H9 (cell line): ENCODE results near the gene ZNF428. TPM values are rescaled to one million over a fixed set of nuclear protein-coding genes. Genes with fewer than 3 reads are reported as not detected.

Source experiments
- DNase-seq: peaks from one replicate; pipeline ENCODE4 v3.0.0-alpha.2; 2017
- H2AFZ ChIP-seq: one replicate; pipeline ENCODE4 v1.6.1; 2013; ENCODE audit warnings: mild to moderate bottlenecking, low read length, control low read depth, moderate library complexity
- H2AK5ac ChIP-seq: 2 replicates; pipeline ENCODE4 v1.6.1; 2013; ENCODE audit warnings: low read length, control low read depth, mixed read lengths; ENCODE audit not compliant: insufficient read length
- H2BK120ac ChIP-seq: one replicate; pipeline ENCODE4 v1.6.1; 2013; ENCODE audit warnings: low read depth, mild to moderate bottlenecking, low read length, control low read depth, inconsistent platforms; ENCODE audit not compliant: poor library complexity, severe bottlenecking
- H2BK12ac ChIP-seq: 2 replicates; pipeline ENCODE4 v1.6.1; 2013; ENCODE audit warnings: low read length, control low read depth, mixed read lengths, low read depth; ENCODE audit not compliant: insufficient read length
- H2BK15ac ChIP-seq: 2 replicates; pipeline ENCODE4 v1.6.1; 2013; ENCODE audit warnings: low read depth, low read length, control low read depth
- H2BK20ac ChIP-seq: one replicate; pipeline ENCODE4 v1.6.1; 2013; ENCODE audit warnings: low read depth, mild to moderate bottlenecking, low read length, control low read depth, inconsistent platforms; ENCODE audit not compliant: poor library complexity, severe bottlenecking
- H2BK5ac ChIP-seq: 2 replicates; pipeline ENCODE4 v1.6.1; 2013; ENCODE audit warnings: low read length, control low read depth, mixed read lengths; ENCODE audit not compliant: insufficient read length
- H3K14ac ChIP-seq: 2 replicates; pipeline ENCODE4 v1.6.1; 2013; ENCODE audit warnings: low read length, control low read depth; ENCODE audit not compliant: insufficient read depth
- H3K18ac ChIP-seq: 2 replicates; pipeline ENCODE4 v1.6.1; 2013; ENCODE audit warnings: low read depth, mild to moderate bottlenecking, mixed read lengths, low read length, control low read depth; ENCODE audit not compliant: insufficient read length
- H3K23ac ChIP-seq: 2 replicates; pipeline ENCODE4 v1.6.1; 2013; ENCODE audit warnings: low read length, control low read depth, mixed read lengths, low read depth; ENCODE audit not compliant: insufficient read length
- H3K23me2 ChIP-seq: 2 replicates; pipeline ENCODE4 v1.6.1; 2013; ENCODE audit warnings: low read depth, mild to moderate bottlenecking, mixed read lengths, low read length, control low read depth; ENCODE audit not compliant: insufficient read length, poor library complexity, severe bottlenecking
- H3K27ac ChIP-seq: 2 replicates; pipeline ENCODE4 v1.5.1; 2013; ENCODE audit warnings: low read length, control low read depth, mixed read lengths, low read depth; ENCODE audit not compliant: insufficient read length
- H3K27me3 ChIP-seq: 2 replicates; pipeline ENCODE4 v1.6.1; 2013; ENCODE audit warnings: low read length, control low read depth, inconsistent platforms; ENCODE audit not compliant: insufficient read depth
- H3K4ac ChIP-seq: 2 replicates; pipeline ENCODE4 v1.6.1; 2013; ENCODE audit warnings: low read depth, mild to moderate bottlenecking, control low read depth, inconsistent platforms, low read length, moderate library complexity
- H3K4me1 ChIP-seq: 2 replicates; pipeline ENCODE4 v1.6.1; 2013; ENCODE audit warnings: low read length, control low read depth, inconsistent platforms; ENCODE audit not compliant: insufficient read depth
- H3K4me2 ChIP-seq: 2 replicates; pipeline ENCODE4 v1.6.1; 2013; ENCODE audit warnings: low read length, control low read depth, mixed read lengths; ENCODE audit not compliant: insufficient read length, insufficient read depth
- H3K56ac ChIP-seq: 2 replicates; pipeline ENCODE4 v1.6.1; 2013; ENCODE audit warnings: low read depth, mild to moderate bottlenecking, mixed read lengths, low read length, control low read depth; ENCODE audit not compliant: insufficient read length
- H3K79me1 ChIP-seq: 2 replicates; pipeline ENCODE4 v1.6.1; 2013; ENCODE audit warnings: low read depth, mild to moderate bottlenecking, moderate library complexity, low read length, control low read depth, inconsistent platforms; ENCODE audit not compliant: insufficient read depth, poor library complexity, severe bottlenecking
- H3K79me2 ChIP-seq: 2 replicates; pipeline ENCODE4 v1.6.1; 2013; ENCODE audit warnings: low read length, control low read depth, inconsistent platforms; ENCODE audit not compliant: insufficient read depth
- H3K9ac ChIP-seq: 2 replicates; pipeline ENCODE4 v1.6.1; 2013; ENCODE audit warnings: low read length, control low read depth, mixed read lengths; ENCODE audit not compliant: insufficient read length; ENCODE audit errors: extremely low read depth
- H3K9me3 ChIP-seq: one replicate; pipeline ENCODE4 v1.6.1; 2013; ENCODE audit warnings: low read depth, low read length, inconsistent platforms; ENCODE audit not compliant: control insufficient read depth
- H3T11ph ChIP-seq: one replicate; pipeline ENCODE4 v1.6.1; 2013; ENCODE audit warnings: mild to moderate bottlenecking, low read length, control low read depth, inconsistent platforms
- H4K20me1 ChIP-seq: one replicate; pipeline ENCODE4 v1.6.1; 2013; ENCODE audit not compliant: control insufficient read depth, insufficient read length, insufficient read depth
- H4K5ac ChIP-seq: 2 replicates; pipeline ENCODE4 v1.6.1; 2013; ENCODE audit warnings: low read depth, mild to moderate bottlenecking, mixed read lengths, low read length, control low read depth; ENCODE audit not compliant: insufficient read length
- H4K8ac ChIP-seq: replicated peaks from 2 replicates; pipeline ENCODE4 v1.6.1; 2013; ENCODE audit warnings: low read length, control low read depth, mixed read lengths, low read depth; ENCODE audit not compliant: insufficient read length
- H4K91ac ChIP-seq: 2 replicates; pipeline ENCODE4 v1.6.1; 2013; ENCODE audit warnings: low read depth, mild to moderate bottlenecking, moderate library complexity, mixed read lengths, low read length, control low read depth; ENCODE audit not compliant: insufficient read length
- H3K27ac Mint-ChIP-seq, 3 experiments: 2 replicates in 2 of 3; 3 replicates in 1 of 3; pipeline ENCODE4 v1.8.0; 2020 to 2021; ENCODE audit warnings: mixed read lengths in 3 of 3, mild to moderate bottlenecking in 1 of 3, moderate library complexity in 1 of 3
- H3K27me3 Mint-ChIP-seq: 2 replicates; pipeline ENCODE4 v1.8.0; 2021; ENCODE audit warnings: low read depth, mild to moderate bottlenecking, moderate library complexity, mixed read lengths
- H3K36me3 Mint-ChIP-seq, 3 experiments: 2 replicates in 2 of 3; 3 replicates in 1 of 3; pipeline ENCODE4 v1.8.0; 2020 to 2021; ENCODE audit warnings: low read depth in 3 of 3, mixed read lengths in 3 of 3; ENCODE audit not compliant: insufficient read depth in 1 of 3
- H3K4me1 Mint-ChIP-seq, 2 experiments: 2 replicates each; pipeline ENCODE4 v1.8.0; 2020; ENCODE audit warnings: mixed read lengths in 2 of 2
- H3K4me3 Mint-ChIP-seq, 2 experiments: 2 replicates in 1 of 2; 3 replicates in 1 of 2; pipeline ENCODE4 v1.8.0; 2020 to 2021; ENCODE audit warnings: mild to moderate bottlenecking in 2 of 2, mixed read lengths in 2 of 2, moderate library complexity in 1 of 2
- H3K9me3 Mint-ChIP-seq, 2 experiments: 2 replicates in 1 of 2; 3 replicates in 1 of 2; pipeline ENCODE4 v1.8.0; 2020; ENCODE audit warnings: mild to moderate bottlenecking in 2 of 2, mixed read lengths in 2 of 2, moderate library complexity in 1 of 2
- WGBS: extraction: QIAGEN DNeasy Blood & Tissue Kit; methylation state at CpG from one replicate; pipeline ENCODE4 v1.1.7; 2013; ENCODE audit warnings: missing lambda C conversion rate, low lambda C conversion rate, mixed read lengths; ENCODE audit not compliant: insufficient read length; ENCODE audit errors: extremely low coverage; 5-methylcytosine and 5-hydroxymethylcytosine counted together
- total RNA-seq: library from RNA; stranded (reverse); gene quantifications from 2 replicates; pipeline ENCODE4 v1.2.1, GENCODE V29; 2021
- TF ChIP-seq, protein P1 (sequence below): fragments of 200-600 bp; sonication (generic); conservative IDR thresholded peaks from 3 replicates; pipeline ENCODE4 v1.8.0; 2021; ENCODE audit warnings: antibody characterized with exemption, mild to moderate bottlenecking

The ZNF428 gene
- total RNA-seq, 1 experiment from 2014 or later: 30.3 TPM

GRCh38 chr19:43599635-43600295, 19.7 kb downstream of the ZNF428 start:
- Histone ChIP-seq H2BK15ac (no peak overlapping the region), H2BK5ac (no peak overlapping the region), H3K27me3 (no peaks in the 10 kb centered on the region), H3K27ac (no peak overlapping the region), H3K9ac (no peak overlapping the region), H4K20me1 (no peaks in the 10 kb centered on the region), H3K4me2 (no peak overlapping the region), H3K4me1 (0 out of 2 replicates have a peak, but pooled peaks cover 3% of the 10 kb centered on the region), H3K56ac (no peak overlapping the region), H3K18ac (no peak overlapping the region), H3K4ac (no peak overlapping the region), H2AFZ (no peak overlapping the region), H4K5ac (no peak overlapping the region), H3K14ac (no peak overlapping the region), H3T11ph (no peak overlapping the region), H3K79me1 (no peaks in the 10 kb centered on the region), H2BK20ac (no peak overlapping the region), H3K9me3 (no peaks in the 10 kb centered on the region), H3K23me2 (peaks cover 18% of the 10 kb centered on the region), H2BK12ac (no peak overlapping the region), H3K79me2 (peaks cover 4% of the 10 kb centered on the region; the same call in 1 of the 2 replicates), H4K91ac (no peak overlapping the region), H3K23ac (no peak overlapping the region), H2AK5ac (no peak overlapping the region), H4K8ac (no peak overlapping the region), H2BK120ac (no peak overlapping the region)
- WGBS: no CpG with 5 or more reads among the region's 4 CpGs
- TF ChIP-seq, protein P1, sequence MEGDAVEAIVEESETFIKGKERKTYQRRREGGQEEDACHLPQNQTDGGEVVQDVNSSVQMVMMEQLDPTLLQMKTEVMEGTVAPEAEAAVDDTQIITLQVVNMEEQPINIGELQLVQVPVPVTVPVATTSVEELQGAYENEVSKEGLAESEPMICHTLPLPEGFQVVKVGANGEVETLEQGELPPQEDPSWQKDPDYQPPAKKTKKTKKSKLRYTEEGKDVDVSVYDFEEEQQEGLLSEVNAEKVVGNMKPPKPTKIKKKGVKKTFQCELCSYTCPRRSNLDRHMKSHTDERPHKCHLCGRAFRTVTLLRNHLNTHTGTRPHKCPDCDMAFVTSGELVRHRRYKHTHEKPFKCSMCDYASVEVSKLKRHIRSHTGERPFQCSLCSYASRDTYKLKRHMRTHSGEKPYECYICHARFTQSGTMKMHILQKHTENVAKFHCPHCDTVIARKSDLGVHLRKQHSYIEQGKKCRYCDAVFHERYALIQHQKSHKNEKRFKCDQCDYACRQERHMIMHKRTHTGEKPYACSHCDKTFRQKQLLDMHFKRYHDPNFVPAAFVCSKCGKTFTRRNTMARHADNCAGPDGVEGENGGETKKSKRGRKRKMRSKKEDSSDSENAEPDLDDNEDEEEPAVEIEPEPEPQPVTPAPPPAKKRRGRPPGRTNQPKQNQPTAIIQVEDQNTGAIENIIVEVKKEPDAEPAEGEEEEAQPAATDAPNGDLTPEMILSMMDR: no peak
- Mint-ChIP-seq H3K4me3 (no peak overlapping the region), H3K36me3 (peaks cover 0 to 27% (median 16%) of the 10 kb centered on the region in 3 experiments; a peak in 6 of 7 replicates), H3K27ac (no peak overlapping the region), H3K27me3 (no peaks in the 10 kb centered on the region), H3K9me3 (no peaks in the 10 kb centered on the region; a peak in 1 of 5 replicates), H3K4me1 (peaks cover 15 to 21% of the 10 kb centered on the region in 2 experiments)
- no peak for DNase-seq
